Keratinocyte (primary cell): Measurements from ENCODE around the gene SCNN1B. TPM values are rescaled to one million over a fixed set of nuclear protein-coding genes. Genes with fewer than 3 reads are reported as not detected.

Source experiments
- DNase-seq: peaks from one replicate; pipeline ENCODE4 v3.0.0-alpha.2; 2011; ENCODE audit warnings: low read depth, missing footprints, low spot score
- FAIRE-seq: peaks from 2 replicates; lab custom pipeline; 2011; peaks lifted over from hg19 to GRCh38; lab: Jason Lieb, UNC
- H2AFZ ChIP-seq: 2 replicates; pipeline ENCODE4 v1.6.0; 2012; ENCODE audit warnings: low read length, control low read depth, inconsistent platforms; ENCODE audit not compliant: control insufficient read depth
- H3K27ac ChIP-seq: 2 replicates; pipeline ENCODE4 v1.5.1; 2011; ENCODE audit warnings: low read length; ENCODE audit not compliant: control insufficient read depth, insufficient read depth
- H3K27me3 ChIP-seq: 3 replicates; pipeline ENCODE4 v1.6.0; 2011; ENCODE audit warnings: low read length; ENCODE audit not compliant: control insufficient read depth, insufficient read depth; ENCODE audit errors: extremely low read depth
- H3K36me3 ChIP-seq, 2 experiments: 2 replicates in 1 of 2; 3 replicates in 1 of 2; pipeline ENCODE4 v1.5.1; 2011; ENCODE audit warnings: low read length in 2 of 2, mild to moderate bottlenecking in 1 of 2; ENCODE audit not compliant: control insufficient read depth in 2 of 2, insufficient read depth in 2 of 2; ENCODE audit errors: extremely low read depth in 1 of 2
- H3K4me1 ChIP-seq: 3 replicates; pipeline ENCODE4 v1.5.1; 2011; ENCODE audit warnings: low read length; ENCODE audit not compliant: control insufficient read depth, insufficient read depth; ENCODE audit errors: extremely low read depth
- H3K4me2 ChIP-seq: 3 replicates; pipeline ENCODE4 v1.6.0; 2011; ENCODE audit warnings: low read depth, low read length; ENCODE audit not compliant: control insufficient read depth, insufficient read depth; ENCODE audit errors: extremely low read depth
- H3K4me3 ChIP-seq, 3 experiments: fragments of 200-600 bp in 1 of 3; sonication (generic) in 1 of 3; 2 replicates in 2 of 3; 3 replicates in 1 of 3; pipeline ENCODE4 v1.5.1; 2011 to 2016; ENCODE audit warnings: low read length in 3 of 3, mild to moderate bottlenecking in 3 of 3, control low read depth in 2 of 3, inconsistent platforms in 1 of 3, low read depth in 1 of 3, mixed read lengths in 1 of 3, mixed run types in 1 of 3, moderate library complexity in 1 of 3; ENCODE audit not compliant: control insufficient read depth in 2 of 3, insufficient read depth in 2 of 3; ENCODE audit errors: extremely low read depth in 1 of 3
- H3K79me2 ChIP-seq: 2 replicates; pipeline ENCODE4 v1.6.0; 2012; ENCODE audit warnings: low read length; ENCODE audit not compliant: control insufficient read depth, insufficient read depth
- H3K9ac ChIP-seq: 3 replicates; pipeline ENCODE4 v1.6.0; 2011; ENCODE audit warnings: low read length; ENCODE audit not compliant: control insufficient read depth, insufficient read depth; ENCODE audit errors: extremely low read depth
- H3K9me1 ChIP-seq: 3 replicates; pipeline ENCODE4 v1.6.0; 2011; ENCODE audit warnings: low read length; ENCODE audit not compliant: control insufficient read depth, insufficient read depth; ENCODE audit errors: extremely low read depth
- H3K9me3 ChIP-seq: 2 replicates; pipeline ENCODE4 v1.5.1; 2012; ENCODE audit warnings: low read depth, low read length; ENCODE audit not compliant: control insufficient read depth
- H4K20me1 ChIP-seq: 3 replicates; pipeline ENCODE4 v1.6.0; 2011; ENCODE audit warnings: low read length; ENCODE audit not compliant: control insufficient read depth, insufficient read depth; ENCODE audit errors: extremely low read depth
- CTCF ChIP-seq, 3 experiments: IDR thresholded peaks in 1 of 3; conservative IDR thresholded peaks in 1 of 3; optimal IDR thresholded peaks in 1 of 3; 2 replicates in 2 of 3; 3 replicates in 1 of 3; pipeline versions ENCODE3 to v1.5.1; 2011; ENCODE audit warnings: low read length in 3 of 3, mild to moderate bottlenecking in 3 of 3, moderate library complexity in 2 of 3, control low read depth in 1 of 3, inconsistent platforms in 1 of 3; ENCODE audit not compliant: insufficient read depth in 2 of 3; ENCODE audit errors: extremely low read depth in 1 of 3
- EZH2 ChIP-seq: IDR thresholded peaks from one replicate; pipeline ENCODE4 v1.6.1; 2012; ENCODE audit warnings: inconsistent platforms, mild to moderate bottlenecking, low read length, moderate library complexity
- dilution Hi-C: fragments of 300-500 bp; cut with MboI; formaldehyde crosslinking; loops from one replicate; pipeline ENCODE4 v1.7.0; 2020; ENCODE audit warnings: low sequenced_read_pairs; ENCODE audit not compliant: extremely low pct_ligation_motif_present
- polyA plus RNA-seq, 5 experiments: library from polyadenylated mRNA; depleted of rRNA in 3 of 5; stranded (reverse) in 3 of 5; stranded (forward) in 1 of 5; unstranded in 1 of 5; fragments of >200 nt; gene quantifications; 1 replicate in 1 of 5; 2 replicates in 3 of 5; 3 replicates in 1 of 5; pipeline versions ENCODE4 v1.2.1 to v1.2.3, GENCODE V29; 2011 to 2012; ENCODE audit warnings: missing spikeins in 2 of 5, low read depth in 1 of 5, low replicate concordance in 1 of 5

Gene SCNN1B
- polyA plus RNA-seq, 1 donor (not counting 4 experiments of a cell fraction or from before 2014, with no cell fraction given): 0.92 TPM

- dilution Hi-C loops: no loop called here
- no peak overlapping the region for H3K4me2 ChIP-seq
These were observed 8.1 kb downstream of the SCNN1B start for GRCh38 chr16:23310217-23310616.

GRCh38 chr16:23310744-23311143 is 8.6 kb downstream of the SCNN1B start:
- H3K4me3 ChIP-seq: no peak overlapping the region
- no peak for DNase-seq
- H3K27ac ChIP-seq: no peak overlapping the region
- H3K36me3 ChIP-seq: no peaks in the 10 kb centered on the region
- H3K9ac ChIP-seq: no peak overlapping the region
- no peak for TF ChIP-seq EZH2
- no peak for TF ChIP-seq CTCF (optimal IDR thresholded peaks at IDR 0.05 in 1 of 3, IDR thresholded peaks at IDR 0.05 in 1 of 3, conservative IDR thresholded peaks at IDR 0.05 in 1 of 3; ENCODE audit: extremely low read depth in 1 of 3, insufficient read depth in 2 of 3, low read length in 3 of 3)
- H3K27me3 ChIP-seq: no peaks in the 10 kb centered on the region
- H3K9me3 ChIP-seq: no peaks in the 10 kb centered on the region
- no peak overlapping the region for H3K4me2 ChIP-seq
- H3K79me2 ChIP-seq: no peaks in the 10 kb centered on the region
- no peaks in the 10 kb centered on the region for H3K9me1 ChIP-seq
- H2AFZ ChIP-seq: no peak overlapping the region
- H4K20me1 ChIP-seq: no peaks in the 10 kb centered on the region
- dilution Hi-C loops: no loop called here
- H3K4me1 ChIP-seq: no peaks in the 10 kb centered on the region
- no peak for FAIRE-seq

More at GRCh38 chr16:23310217-23310616, 8.1 kb downstream of the SCNN1B start:
- Histone ChIP-seq H3K27me3 (no peaks in the 10 kb centered on the region), H3K4me1 (no peaks in the 10 kb centered on the region), H3K4me3 (no peak overlapping the region), H3K9me1 (no peaks in the 10 kb centered on the region), H3K79me2 (no peaks in the 10 kb centered on the region), H3K27ac (no peak overlapping the region), H3K36me3 (no peaks in the 10 kb centered on the region), H2AFZ (no peak overlapping the region), H3K9ac (no peak overlapping the region), H4K20me1 (no peaks in the 10 kb centered on the region), H3K9me3 (no peaks in the 10 kb centered on the region)
- no peak for DNase-seq
- FAIRE-seq: no peak
- no peak for TF ChIP-seq EZH2

- no peak for DNase-seq
- H3K9me1 ChIP-seq: no peaks in the 10 kb centered on the region
- H3K27me3 ChIP-seq: no peaks in the 10 kb centered on the region
- H3K9ac ChIP-seq: no peak overlapping the region
- H3K4me2 ChIP-seq: no peak overlapping the region
- dilution Hi-C loops: no loop called here
- H3K79me2 ChIP-seq: no peaks in the 10 kb centered on the region
- no peaks in the 10 kb centered on the region for H4K20me1 ChIP-seq
- H3K4me3 ChIP-seq: no peak overlapping the region
- H3K9me3 ChIP-seq: peaks cover 7% of the 10 kb centered on the region
- no peak for FAIRE-seq
- no peak for TF ChIP-seq EZH2
- TF ChIP-seq CTCF (optimal IDR thresholded peaks at IDR 0.05 in 1 of 3, IDR thresholded peaks at IDR 0.05 in 1 of 3, conservative IDR thresholded peaks at IDR 0.05 in 1 of 3; ENCODE audit: extremely low read depth in 1 of 3, insufficient read depth in 2 of 3, low read length in 3 of 3): no peak
- no peaks in the 10 kb centered on the region for H3K4me1 ChIP-seq
- H3K36me3 ChIP-seq: no peaks in the 10 kb centered on the region
- H2AFZ ChIP-seq: no peak overlapping the region
- no peak overlapping the region for H3K27ac ChIP-seq
These were observed 14.1 kb downstream of the SCNN1B start for GRCh38 chr16:23316232-23316631.
